ENCODE results near the gene CCL8. TPM values are rescaled to one million over a fixed set of nuclear protein-coding genes. Genes with fewer than 3 reads are reported as not detected.

The CCL8 gene
- total and polyA plus RNA-seq, 2 of the 4 experiments (the other 2 are of a cell fraction) = not detected

DNA sequence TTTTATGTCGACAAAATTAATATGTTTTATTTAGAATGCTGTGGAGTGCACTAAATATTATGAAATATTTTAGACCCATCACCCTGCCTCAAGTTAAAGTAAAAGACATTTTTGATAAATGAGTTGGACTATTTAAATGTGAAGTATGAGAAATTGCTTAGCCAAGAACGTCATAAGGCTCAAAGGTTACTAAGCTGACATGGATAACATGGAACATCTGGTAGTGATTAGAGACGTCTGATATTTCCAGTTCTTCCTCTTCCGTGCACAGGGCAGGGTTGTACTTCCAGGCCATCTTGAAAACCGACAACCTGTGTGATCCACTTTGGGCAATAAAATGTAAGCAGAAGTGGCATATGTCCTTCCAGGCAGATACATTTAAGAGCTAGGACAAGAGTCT lies 7.2 kb upstream of the CCL8 start:
- Histone ChIP-seq H2BK120ac (ENCODE audit: low read depth, low read length) (peak overlapping the region; percentile 16; the same call in 1 of the 2 replicates), H3K9me1 (ENCODE audit: insufficient read depth, low read length) (no peaks in the 10 kb centered on the region), H3K18ac (ENCODE audit: low read depth, low read length) (peak overlapping the region; percentile 74), H3K14ac (replicated peaks; ENCODE audit: low read depth, low read length) (no peak overlapping the region), H2BK20ac (ENCODE audit: low read depth, low read length) (no peak overlapping the region), H4K20me1 (ENCODE audit: insufficient read depth, low read length) (no peaks in the 10 kb centered on the region), H2AK9ac (replicated peaks; ENCODE audit: low read depth, low read length, poor library complexity) (no peak overlapping the region), H2BK5ac (ENCODE audit: low read depth, low read length, poor library complexity, severe bottlenecking) (peak overlapping the region; percentile 40), H3K4ac (ENCODE audit: low read depth, low read length) (0 out of 2 replicates have a peak overlapping the region, but pooled peaks have one; percentile 22), H3K23ac (ENCODE audit: low read depth, low read length) (no peak overlapping the region), H4K91ac (ENCODE audit: insufficient read depth, low read depth, low read length) (peak overlapping the region; percentile 78; the same call in 1 of the 2 replicates), H2AFZ (replicated peaks; ENCODE audit: low read length, poor library complexity) (no peak overlapping the region), H3K79me1 (ENCODE audit: low read depth in 1 of 2, low read length in 2 of 2) (no peaks in the 10 kb centered on the region), H3K36me3 (ENCODE audit: control insufficient read depth, insufficient read depth, low read length) (no peaks in the 10 kb centered on the region), H3K4me1 (ENCODE audit: control insufficient read depth, insufficient read depth, low read length) (peaks cover 9% of the 10 kb centered on the region; the same call in 1 of the 2 replicates), H3K4me2 (ENCODE audit: low read depth, low read length) (no peak overlapping the region), H4K5ac (ENCODE audit: low read depth, low read length) (peak overlapping the region; percentile 57), H3K27ac (ENCODE audit: insufficient read depth, low read length) (peak overlapping the region; percentile 93; the same call in 1 of the 2 replicates), H3K9me3 (ENCODE audit: control insufficient read depth, insufficient read depth, low read length) (no peaks in the 10 kb centered on the region), H2BK15ac (ENCODE audit: low read depth, low read length) (0 out of 3 replicates have a peak overlapping the region, but pooled peaks have one; percentile 25), H3K27me3 (ENCODE audit: control insufficient read depth, insufficient read depth, low read length) (no peaks in the 10 kb centered on the region), H3K9ac (ENCODE audit: low read depth, low read length) (no peak overlapping the region), H2AK5ac (ENCODE audit: low read depth, low read length) (peak overlapping the region; percentile 29; the same call in 1 of the 2 replicates), H3K56ac (ENCODE audit: extremely low read depth, insufficient read depth, low read length) (no peak overlapping the region; the same call in 1 of the 2 replicates), H3K4me3 (ENCODE audit: insufficient read depth, low read depth, low read length) (no peak overlapping the region), H4K8ac (ENCODE audit: low read depth in 2 of 2, low read length in 2 of 2) (peak overlapping the region in 1 of 2 experiments; percentile 81; a peak in 2 of 4 replicates)
- in situ Hi-C loops (cut with MboI; ENCODE audit: low sequenced_read_pairs) (no loop called here), intact Hi-C loops (cut with micrococcal nuclease) (loop anchor here (5.0 kb wide), 1 partner anchor 40 kb away; no protein-coding TSS in a partner anchor), dilution Hi-C loops (cut with HindIII; ENCODE audit: low sequenced_read_pairs, unreplicated experiment) (no loop called here)
- peak; percentile 32; the same call in 1 of the 2 replicates for ATAC-seq (ENCODE audit: low read depth)
- 43% methylated on average over 2 of the region's 5 CpGs; no CpG with 5 or more reads in 1 of the 2 experiments for WGBS, 2 experiments (ENCODE audit: extremely low coverage in 2 of 2, insufficient read length in 1 of 2)
- ChIA-PET POLR2A (ENCODE audit: unreplicated experiment) (no interaction called here), CTCF (interaction anchor here (1.7 kb wide), 1 partner anchor 50 kb away, joined by 7 read pairs; no protein-coding TSS in a partner anchor)
- TF ChIP-seq RAD21 (IDR thresholded peaks at IDR 0.05; ENCODE audit: low read length) (no peak), RCOR1 (IDR thresholded peaks at IDR 0.05; ENCODE audit: insufficient replicate concordance, low read length) (no peak), ELK1 (IDR thresholded peaks at IDR 0.05; ENCODE audit: borderline replicate concordance, low read depth, low read length) (no peak), SMC3 (IDR thresholded peaks at IDR 0.05; ENCODE audit: low read depth, low read length) (no peak), USF2 (IDR thresholded peaks at IDR 0.05; ENCODE audit: low read depth, low read length) (no peak), MAZ (IDR thresholded peaks at IDR 0.05; ENCODE audit: borderline replicate concordance, low read depth, low read length) (no peak), FOS (IDR thresholded peaks at IDR 0.05; ENCODE audit: low read depth, low read length) (no peak), NFE2L2 (IDR thresholded peaks at IDR 0.05; ENCODE audit: low read depth, low read length) (no peak), POLR2A (IDR thresholded peaks at IDR 0.05; ENCODE audit: low read depth, low read length) (no peak)
- DNase-seq = peak; percentile 76
- no TSS peak for BruUV-seq (replicated peaks)

Measured in IMR-90 (cell line).